Hepatocyte (in vitro differentiated cells): ENCODE data around the gene ITPR2.

Experiments used
- CTCF ChIP-seq: fragments of 200-600 bp; sonication (generic); IDR thresholded peaks from 2 replicates; pipeline ENCODE4 v1.5.1; 2016; ENCODE audit warnings: antibody characterized with exemption, mild to moderate bottlenecking; ENCODE audit not compliant: poor library complexity
- EZH2 ChIP-seq: fragments of 200-600 bp; sonication (generic); IDR thresholded peaks from 2 replicates; pipeline ENCODE4 v1.6.1; 2016; ENCODE audit warnings: antibody characterized with exemption, mild to moderate bottlenecking, borderline replicate concordance
- EZH2phosphoT487 ChIP-seq: fragments of 200-600 bp; sonication (generic); IDR thresholded peaks from one replicate; pipeline ENCODE4 v1.6.1; 2018; ENCODE audit warnings: antibody characterized with exemption, mild to moderate bottlenecking, low read depth, moderate library complexity; ENCODE audit not compliant: unreplicated experiment, severe bottlenecking

- TF ChIP-seq CTCF (no peak), EZH2 (no peak), EZH2phosphoT487 (no peak)
Measured at GRCh38 chr12:26383041-26383440, 450.0 kb downstream of the ITPR2 start.
